ENCODE results near the gene XG.
"Not testable (repeated sequence)": the region's sequence is repeated elsewhere in the genome, so short reads cannot be mapped to it uniquely, and the experiment has no call there.

Gene XG

GRCh38 chrX:2733286-2733685 lies 18.6 kb upstream of the XG start:
- H3K4me3 ChIP-seq (ENCODE audit: low read depth, low read length), result no peak overlapping the region
- TF ChIP-seq CTCF (IDR thresholded peaks at IDR 0.05; ENCODE audit: control insufficient read depth, extremely low read depth, insufficient read depth), result no peak
- DNase-seq (ENCODE audit: low read depth), result no peak

- DNase-seq (ENCODE audit: low read depth), result no peak
- no peak overlapping the region for H3K4me3 ChIP-seq (ENCODE audit: low read depth, low read length)
- no peak for TF ChIP-seq CTCF (IDR thresholded peaks at IDR 0.05; ENCODE audit: control insufficient read depth, extremely low read depth, insufficient read depth)
These were observed 16.6 kb upstream of the XG start for GRCh38 chrX:2735270-2735669.

- no peak overlapping the region for H3K4me3 ChIP-seq (ENCODE audit: low read depth, low read length)
- no peak for TF ChIP-seq CTCF (IDR thresholded peaks at IDR 0.05; ENCODE audit: control insufficient read depth, extremely low read depth, insufficient read depth)
- no peak for DNase-seq (ENCODE audit: low read depth)
These were observed 11.2 kb upstream of the XG start for GRCh38 chrX:2740672-2741071.

- H3K4me3 ChIP-seq (ENCODE audit: low read depth, low read length), result no peak overlapping the region
- no peak for DNase-seq (ENCODE audit: low read depth)
- TF ChIP-seq CTCF (IDR thresholded peaks at IDR 0.05; ENCODE audit: control insufficient read depth, extremely low read depth, insufficient read depth), result no peak
These were observed 10.5 kb upstream of the XG start for GRCh38 chrX:2741386-2741785.

- not testable (repeated sequence) for H3K4me3 ChIP-seq (ENCODE audit: low read depth, low read length); DNase-seq (ENCODE audit: low read depth)
These were observed 5.6 kb upstream of the XG start for GRCh38 chrX:2746250-2746649.

GRCh38 chrX:2748171-2748814 lies 3.5 kb upstream of the XG start:
- no peak overlapping the region for H3K4me3 ChIP-seq (ENCODE audit: low read depth, low read length)
- TF ChIP-seq CTCF (IDR thresholded peaks at IDR 0.05; ENCODE audit: control insufficient read depth, extremely low read depth, insufficient read depth), result no peak
- DNase-seq (ENCODE audit: low read depth), result no peak

- DNase-seq (ENCODE audit: low read depth), result no peak
- no peak for TF ChIP-seq CTCF (IDR thresholded peaks at IDR 0.05; ENCODE audit: control insufficient read depth, extremely low read depth, insufficient read depth)
- no peak overlapping the region for H3K4me3 ChIP-seq (ENCODE audit: low read depth, low read length)
These were observed 3.0 kb upstream of the XG start for GRCh38 chrX:2748815-2749188.
